Liver (tissue), 3 donors: ENCODE data around the gene PASK.

Experiments used
- GABPA ChIP-seq, 2 donors: IDR thresholded peaks in 1 of 2; conservative IDR thresholded peaks in 1 of 2; 2 replicates each; pipeline ENCODE4 v1.6.1; 2016; ENCODE audit warnings: antibody characterized with exemption in 2 of 2, mild to moderate bottlenecking in 1 of 2, moderate library complexity in 1 of 2
- JUND ChIP-seq, 2 donors: IDR thresholded peaks; 2 replicates each; pipeline ENCODE4 v1.6.1; 2016; ENCODE audit warnings: antibody characterized with exemption in 2 of 2
- RAD21 ChIP-seq, 2 donors: IDR thresholded peaks; 2 replicates each; pipeline ENCODE4 v1.6.1; 2016; ENCODE audit warnings: antibody characterized with exemption in 2 of 2, mild to moderate bottlenecking in 2 of 2
- RXRA ChIP-seq, 2 donors: IDR thresholded peaks; 2 replicates each; pipeline ENCODE4 v1.6.1; 2017 to 2018; ENCODE audit warnings: antibody characterized with exemption in 2 of 2, mild to moderate bottlenecking in 1 of 2
- SP1 ChIP-seq: IDR thresholded peaks from 2 replicates; pipeline ENCODE4 v1.6.1; 2018; ENCODE audit warnings: antibody characterized with exemption, mild to moderate bottlenecking
- TAF1 ChIP-seq: conservative IDR thresholded peaks from 2 replicates; pipeline ENCODE4 v1.6.1; 2016; ENCODE audit warnings: antibody characterized with exemption, mild to moderate bottlenecking
- YY1 ChIP-seq: IDR thresholded peaks from 2 replicates; pipeline ENCODE4 v1.6.1; 2016; ENCODE audit warnings: antibody characterized with exemption, mild to moderate bottlenecking
- TF ChIP-seq, protein P1 (sequence below): fragments of 150-350 bp; IDR thresholded peaks from 2 replicates; pipeline ENCODE4 v1.5.1; 2017; ENCODE audit warnings: improper control_type of control experiment, low read depth, low read length; ENCODE audit not compliant: missing input control
- TF ChIP-seq, protein P2 (sequence below): IDR thresholded peaks from 2 replicates; pipeline ENCODE4 v1.6.1; 2016; ENCODE audit warnings: antibody characterized with exemption
- TF ChIP-seq, protein P3 (sequence below): IDR thresholded peaks from 2 replicates; pipeline ENCODE4 v1.6.1; 2016; ENCODE audit warnings: antibody characterized with exemption
- TF ChIP-seq, protein P4 (sequence below): IDR thresholded peaks from 2 replicates; pipeline ENCODE4 v1.6.1; 2016; ENCODE audit warnings: antibody characterized with exemption, mild to moderate bottlenecking
- donor health status: healthy.
- donor health status: healthy.

DNA sequence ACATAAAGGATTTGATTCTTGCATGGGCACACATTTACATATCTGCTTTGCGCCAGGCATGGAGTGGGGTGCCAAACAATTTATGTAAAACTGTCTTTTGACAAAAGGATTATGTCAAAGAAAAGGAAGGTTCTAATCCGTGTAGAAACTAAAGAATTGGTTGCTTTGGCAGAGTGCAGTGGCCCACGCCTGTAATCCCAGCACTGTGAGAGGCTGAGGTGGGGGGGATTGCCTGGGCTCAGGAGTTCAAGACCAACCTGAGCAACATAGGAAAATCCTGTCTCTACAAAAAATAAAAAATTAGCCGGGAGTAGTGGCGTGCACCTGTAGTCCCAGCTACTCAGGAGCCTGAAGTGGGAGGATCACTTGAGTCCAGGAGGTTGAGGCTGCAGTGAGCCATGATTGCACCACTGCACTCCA, 46.1 kb downstream of the PASK start:
- TF ChIP-seq, protein P1, sequence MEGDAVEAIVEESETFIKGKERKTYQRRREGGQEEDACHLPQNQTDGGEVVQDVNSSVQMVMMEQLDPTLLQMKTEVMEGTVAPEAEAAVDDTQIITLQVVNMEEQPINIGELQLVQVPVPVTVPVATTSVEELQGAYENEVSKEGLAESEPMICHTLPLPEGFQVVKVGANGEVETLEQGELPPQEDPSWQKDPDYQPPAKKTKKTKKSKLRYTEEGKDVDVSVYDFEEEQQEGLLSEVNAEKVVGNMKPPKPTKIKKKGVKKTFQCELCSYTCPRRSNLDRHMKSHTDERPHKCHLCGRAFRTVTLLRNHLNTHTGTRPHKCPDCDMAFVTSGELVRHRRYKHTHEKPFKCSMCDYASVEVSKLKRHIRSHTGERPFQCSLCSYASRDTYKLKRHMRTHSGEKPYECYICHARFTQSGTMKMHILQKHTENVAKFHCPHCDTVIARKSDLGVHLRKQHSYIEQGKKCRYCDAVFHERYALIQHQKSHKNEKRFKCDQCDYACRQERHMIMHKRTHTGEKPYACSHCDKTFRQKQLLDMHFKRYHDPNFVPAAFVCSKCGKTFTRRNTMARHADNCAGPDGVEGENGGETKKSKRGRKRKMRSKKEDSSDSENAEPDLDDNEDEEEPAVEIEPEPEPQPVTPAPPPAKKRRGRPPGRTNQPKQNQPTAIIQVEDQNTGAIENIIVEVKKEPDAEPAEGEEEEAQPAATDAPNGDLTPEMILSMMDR: no peak
- TF ChIP-seq TAF1 (no peak), RXRA (IDR thresholded peaks at IDR 0.05) (no peak), GABPA (IDR thresholded peaks at IDR 0.05 in 1 of 2, conservative IDR thresholded peaks at IDR 0.05 in 1 of 2) (no peak), RAD21 (IDR thresholded peaks at IDR 0.05) (no peak), JUND (IDR thresholded peaks at IDR 0.05) (no peak), YY1 (no peak), SP1 (no peak)
- TF ChIP-seq, protein P2, sequence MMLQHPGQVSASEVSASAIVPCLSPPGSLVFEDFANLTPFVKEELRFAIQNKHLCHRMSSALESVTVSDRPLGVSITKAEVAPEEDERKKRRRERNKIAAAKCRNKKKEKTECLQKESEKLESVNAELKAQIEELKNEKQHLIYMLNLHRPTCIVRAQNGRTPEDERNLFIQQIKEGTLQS: no peak
- TF ChIP-seq, protein P3, sequence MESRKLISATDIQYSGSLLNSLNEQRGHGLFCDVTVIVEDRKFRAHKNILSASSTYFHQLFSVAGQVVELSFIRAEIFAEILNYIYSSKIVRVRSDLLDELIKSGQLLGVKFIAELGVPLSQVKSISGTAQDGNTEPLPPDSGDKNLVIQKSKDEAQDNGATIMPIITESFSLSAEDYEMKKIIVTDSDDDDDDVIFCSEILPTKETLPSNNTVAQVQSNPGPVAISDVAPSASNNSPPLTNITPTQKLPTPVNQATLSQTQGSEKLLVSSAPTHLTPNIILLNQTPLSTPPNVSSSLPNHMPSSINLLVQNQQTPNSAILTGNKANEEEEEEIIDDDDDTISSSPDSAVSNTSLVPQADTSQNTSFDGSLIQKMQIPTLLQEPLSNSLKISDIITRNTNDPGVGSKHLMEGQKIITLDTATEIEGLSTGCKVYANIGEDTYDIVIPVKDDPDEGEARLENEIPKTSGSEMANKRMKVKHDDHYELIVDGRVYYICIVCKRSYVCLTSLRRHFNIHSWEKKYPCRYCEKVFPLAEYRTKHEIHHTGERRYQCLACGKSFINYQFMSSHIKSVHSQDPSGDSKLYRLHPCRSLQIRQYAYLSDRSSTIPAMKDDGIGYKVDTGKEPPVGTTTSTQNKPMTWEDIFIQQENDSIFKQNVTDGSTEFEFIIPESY: no peak
- TF ChIP-seq, protein P4, sequence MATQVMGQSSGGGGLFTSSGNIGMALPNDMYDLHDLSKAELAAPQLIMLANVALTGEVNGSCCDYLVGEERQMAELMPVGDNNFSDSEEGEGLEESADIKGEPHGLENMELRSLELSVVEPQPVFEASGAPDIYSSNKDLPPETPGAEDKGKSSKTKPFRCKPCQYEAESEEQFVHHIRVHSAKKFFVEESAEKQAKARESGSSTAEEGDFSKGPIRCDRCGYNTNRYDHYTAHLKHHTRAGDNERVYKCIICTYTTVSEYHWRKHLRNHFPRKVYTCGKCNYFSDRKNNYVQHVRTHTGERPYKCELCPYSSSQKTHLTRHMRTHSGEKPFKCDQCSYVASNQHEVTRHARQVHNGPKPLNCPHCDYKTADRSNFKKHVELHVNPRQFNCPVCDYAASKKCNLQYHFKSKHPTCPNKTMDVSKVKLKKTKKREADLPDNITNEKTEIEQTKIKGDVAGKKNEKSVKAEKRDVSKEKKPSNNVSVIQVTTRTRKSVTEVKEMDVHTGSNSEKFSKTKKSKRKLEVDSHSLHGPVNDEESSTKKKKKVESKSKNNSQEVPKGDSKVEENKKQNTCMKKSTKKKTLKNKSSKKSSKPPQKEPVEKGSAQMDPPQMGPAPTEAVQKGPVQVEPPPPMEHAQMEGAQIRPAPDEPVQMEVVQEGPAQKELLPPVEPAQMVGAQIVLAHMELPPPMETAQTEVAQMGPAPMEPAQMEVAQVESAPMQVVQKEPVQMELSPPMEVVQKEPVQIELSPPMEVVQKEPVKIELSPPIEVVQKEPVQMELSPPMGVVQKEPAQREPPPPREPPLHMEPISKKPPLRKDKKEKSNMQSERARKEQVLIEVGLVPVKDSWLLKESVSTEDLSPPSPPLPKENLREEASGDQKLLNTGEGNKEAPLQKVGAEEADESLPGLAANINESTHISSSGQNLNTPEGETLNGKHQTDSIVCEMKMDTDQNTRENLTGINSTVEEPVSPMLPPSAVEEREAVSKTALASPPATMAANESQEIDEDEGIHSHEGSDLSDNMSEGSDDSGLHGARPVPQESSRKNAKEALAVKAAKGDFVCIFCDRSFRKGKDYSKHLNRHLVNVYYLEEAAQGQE: no peak
